Astrocyte (in vitro differentiated cells and primary cell): Measurements from ENCODE around the gene DNAAF1. TPM values are rescaled to one million over a fixed set of nuclear protein-coding genes. Genes with fewer than 3 reads are reported as not detected.

Source experiments
- DNase-seq: peaks from one replicate; pipeline ENCODE4 v3.0.0-alpha.2; 2010; ENCODE audit warnings: low read depth
- FAIRE-seq: peaks from 2 replicates; lab custom pipeline; 2011; peaks lifted over from hg19 to GRCh38; lab: Jason Lieb, UNC
- H2AFZ ChIP-seq: 2 replicates; pipeline ENCODE4 v1.6.0; 2012; ENCODE audit warnings: low read depth, low read length, inconsistent platforms
- H3K27ac ChIP-seq: 2 replicates; pipeline ENCODE4 v1.5.1; 2011; ENCODE audit warnings: low read depth, low read length, inconsistent platforms
- H3K27me3 ChIP-seq: 2 replicates; pipeline ENCODE4 v1.6.0; 2011; ENCODE audit warnings: low read length, inconsistent platforms; ENCODE audit not compliant: insufficient read depth
- H3K36me3 ChIP-seq: 2 replicates; pipeline ENCODE4 v1.5.1; 2011; ENCODE audit warnings: low read length, inconsistent platforms; ENCODE audit not compliant: insufficient read depth
- H3K4me1 ChIP-seq: 2 replicates; pipeline ENCODE4 v1.5.1; 2011; ENCODE audit warnings: low read length, inconsistent platforms; ENCODE audit not compliant: insufficient read depth
- H3K4me2 ChIP-seq: 2 replicates; pipeline ENCODE4 v1.6.0; 2012; ENCODE audit warnings: low read length, inconsistent platforms
- H3K4me3 ChIP-seq: 2 replicates; pipeline ENCODE4 v1.5.1; 2011; ENCODE audit warnings: low read depth, mild to moderate bottlenecking, low read length, inconsistent platforms; ENCODE audit not compliant: insufficient read depth
- H3K79me2 ChIP-seq: 2 replicates; pipeline ENCODE4 v1.6.0; 2012; ENCODE audit warnings: mild to moderate bottlenecking, low read length, inconsistent platforms; ENCODE audit not compliant: insufficient read depth
- H3K9ac ChIP-seq: 2 replicates; pipeline ENCODE4 v1.6.0; 2012; ENCODE audit warnings: mild to moderate bottlenecking, low read length, inconsistent platforms
- H3K9me3 ChIP-seq: 2 replicates; pipeline ENCODE4 v1.5.1; 2012; ENCODE audit warnings: low read depth, mild to moderate bottlenecking, low read length, inconsistent platforms; ENCODE audit not compliant: insufficient read depth
- H4K20me1 ChIP-seq: 2 replicates; pipeline ENCODE4 v1.6.0; 2012; ENCODE audit warnings: low read length, inconsistent platforms; ENCODE audit not compliant: insufficient read depth
- H3K27ac Mint-ChIP-seq: one replicate; pipeline ENCODE4 v1.8.0; 2021; ENCODE audit warnings: mild to moderate bottlenecking, mixed read lengths; ENCODE audit not compliant: unreplicated experiment
- H3K27me3 Mint-ChIP-seq: one replicate; pipeline ENCODE4 v1.8.0; 2021; ENCODE audit warnings: low read depth, mixed read lengths; ENCODE audit not compliant: unreplicated experiment
- H3K36me3 Mint-ChIP-seq: one replicate; pipeline ENCODE4 v1.8.0; 2021; ENCODE audit warnings: low read depth, mixed read lengths; ENCODE audit not compliant: unreplicated experiment
- H3K4me1 Mint-ChIP-seq: one replicate; pipeline ENCODE4 v1.8.0; 2021; ENCODE audit warnings: low read depth, mixed read lengths; ENCODE audit not compliant: unreplicated experiment
- H3K4me3 Mint-ChIP-seq: one replicate; pipeline ENCODE4 v1.8.0; 2021; ENCODE audit warnings: mild to moderate bottlenecking, moderate library complexity, mixed read lengths; ENCODE audit not compliant: unreplicated experiment
- H3K9me3 Mint-ChIP-seq: one replicate; pipeline ENCODE4 v1.8.0; 2021; ENCODE audit warnings: mild to moderate bottlenecking, mixed read lengths; ENCODE audit not compliant: unreplicated experiment
- CTCF ChIP-seq: IDR thresholded peaks from 2 replicates; pipeline ENCODE4 v1.5.1; 2011; ENCODE audit warnings: low read depth, mild to moderate bottlenecking, inconsistent platforms, low read length, moderate library complexity; ENCODE audit not compliant: insufficient read depth
- EZH2 ChIP-seq: IDR thresholded peaks from 2 replicates; pipeline ENCODE4 v1.6.1; 2012; ENCODE audit warnings: mild to moderate bottlenecking, low read length, inconsistent platforms; ENCODE audit not compliant: insufficient read depth
- total RNA-seq: library from RNA; stranded (reverse); gene quantifications from 2 replicates; pipeline ENCODE4 v1.2.1, GENCODE V29; 2021

Gene DNAAF1
- total RNA-seq, 1 donor from 2014 or later: 0.30 TPM

DNA sequence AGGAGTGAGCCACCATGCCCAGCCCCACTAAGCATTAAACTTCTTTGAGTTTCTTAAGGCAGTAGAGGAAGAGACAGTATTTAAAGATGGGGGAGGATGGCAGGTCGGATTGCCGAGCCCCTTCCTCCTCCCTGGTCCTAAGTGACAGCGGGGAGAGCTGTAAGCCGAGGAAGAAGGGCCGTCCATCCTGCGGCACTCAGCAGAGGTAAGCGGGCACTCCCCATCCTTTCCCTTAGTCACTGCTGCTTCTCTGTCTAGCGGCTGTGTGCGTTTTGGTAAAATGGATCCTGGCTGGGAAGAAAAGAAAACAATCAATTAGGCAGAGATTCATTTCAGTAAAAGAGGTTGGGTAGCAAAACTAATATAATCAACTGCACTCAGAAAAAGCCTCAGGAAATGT is 13.9 kb downstream of the DNAAF1 start:
- H3K9ac ChIP-seq: no peak overlapping the region
- no peak overlapping the region for H3K4me3 ChIP-seq
- H3K36me3 ChIP-seq: no peaks in the 10 kb centered on the region
- peaks cover 8% of the 10 kb centered on the region for H3K27me3 Mint-ChIP-seq
- no peaks in the 10 kb centered on the region for H3K4me1 ChIP-seq
- no peak overlapping the region for H3K27ac ChIP-seq
- H2AFZ ChIP-seq: no peak overlapping the region
- DNase-seq: no peak
- no peak overlapping the region for H3K4me3 Mint-ChIP-seq
- H3K27me3 ChIP-seq: peaks cover 20% of the 10 kb centered on the region
- no peaks in the 10 kb centered on the region for H3K79me2 ChIP-seq
- no peaks in the 10 kb centered on the region for H3K9me3 Mint-ChIP-seq
- no peaks in the 10 kb centered on the region for H3K36me3 Mint-ChIP-seq
- no peaks in the 10 kb centered on the region for H3K9me3 ChIP-seq
- no peak overlapping the region for H3K27ac Mint-ChIP-seq
- TF ChIP-seq CTCF (no peak), EZH2 (no peak)
- no peak overlapping the region for H3K4me2 ChIP-seq
- FAIRE-seq: no peak
- peaks cover 2% of the 10 kb centered on the region for H3K4me1 Mint-ChIP-seq
- no peaks in the 10 kb centered on the region for H4K20me1 ChIP-seq

DNA sequence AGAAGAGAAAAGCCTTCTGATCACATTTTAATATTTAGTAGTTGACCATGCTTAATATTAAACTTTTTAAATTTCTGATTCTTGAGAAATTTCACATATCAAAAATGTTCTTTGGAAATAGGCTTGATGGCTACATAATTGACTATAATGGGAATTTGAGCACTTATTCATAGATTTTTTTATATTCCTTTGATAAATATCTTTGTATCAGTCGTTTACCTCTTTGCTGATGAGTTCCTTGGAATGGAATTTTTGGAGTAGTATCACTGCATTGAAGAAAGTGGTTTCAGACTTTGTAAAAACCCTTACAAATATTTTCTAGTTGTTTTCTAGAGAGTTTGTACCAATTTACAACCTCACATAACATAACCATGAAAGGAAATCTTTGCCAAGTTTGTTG is 14.7 kb downstream of the DNAAF1 start:
- no peak overlapping the region for H3K4me2 ChIP-seq
- H2AFZ ChIP-seq: no peak overlapping the region
- H3K4me1 Mint-ChIP-seq: peaks cover 2% of the 10 kb centered on the region
- TF ChIP-seq CTCF (no peak), EZH2 (no peak)
- H3K9me3 ChIP-seq: no peaks in the 10 kb centered on the region
- FAIRE-seq (peak; percentile 45), DNase-seq (no peak)
- no peak overlapping the region for H3K4me3 Mint-ChIP-seq
- H3K27me3 ChIP-seq: peaks cover 27% of the 10 kb centered on the region
- H3K79me2 ChIP-seq: no peaks in the 10 kb centered on the region
- H3K36me3 Mint-ChIP-seq: no peaks in the 10 kb centered on the region
- H3K27me3 Mint-ChIP-seq: peaks cover 12% of the 10 kb centered on the region
- H3K4me3 ChIP-seq: no peak overlapping the region
- H3K27ac ChIP-seq: no peak overlapping the region
- H3K9me3 Mint-ChIP-seq: no peaks in the 10 kb centered on the region
- no peaks in the 10 kb centered on the region for H3K36me3 ChIP-seq
- no peaks in the 10 kb centered on the region for H4K20me1 ChIP-seq
- no peak overlapping the region for H3K9ac ChIP-seq
- H3K4me1 ChIP-seq: no peaks in the 10 kb centered on the region
- no peak overlapping the region for H3K27ac Mint-ChIP-seq

GRCh38 chr16:84161037-84161436 is 15.9 kb downstream of the DNAAF1 start:
- Histone ChIP-seq H3K36me3 (no peaks in the 10 kb centered on the region), H3K4me3 (no peak overlapping the region), H2AFZ (no peak overlapping the region), H3K4me1 (no peaks in the 10 kb centered on the region), H3K27ac (no peak overlapping the region), H4K20me1 (no peaks in the 10 kb centered on the region), H3K9me3 (no peaks in the 10 kb centered on the region), H3K79me2 (no peaks in the 10 kb centered on the region), H3K9ac (no peak overlapping the region), H3K27me3 (peaks cover 32% of the 10 kb centered on the region), H3K4me2 (no peak overlapping the region)
- TF ChIP-seq EZH2: no peak
- no peak for TF ChIP-seq CTCF
- H3K4me3 Mint-ChIP-seq: no peak overlapping the region
- FAIRE-seq (no peak), DNase-seq (no peak)
- H3K36me3 Mint-ChIP-seq: no peaks in the 10 kb centered on the region
- H3K4me1 Mint-ChIP-seq: peaks cover 4% of the 10 kb centered on the region
- no peaks in the 10 kb centered on the region for H3K9me3 Mint-ChIP-seq
- H3K27me3 Mint-ChIP-seq: peaks cover 16% of the 10 kb centered on the region
- H3K27ac Mint-ChIP-seq: no peak overlapping the region
